Ishikawa (cell line): ENCODE data around the gene SCRN2.

Experiments used
- EGR1 ChIP-seq: IDR thresholded peaks from 2 replicates; pipeline ENCODE4 v1.6.1; 2012
- EP300 ChIP-seq: IDR thresholded peaks from 2 replicates; pipeline ENCODE4 v1.6.1; 2012; ENCODE audit warnings: borderline replicate concordance
- MAX ChIP-seq: IDR thresholded peaks from 2 replicates; pipeline ENCODE4 v1.6.1; 2012
- NFIC ChIP-seq: IDR thresholded peaks from 2 replicates; pipeline ENCODE4 v1.6.1; 2012
- TF ChIP-seq, protein P1 (sequence below): IDR thresholded peaks from 2 replicates; pipeline ENCODE4 v1.6.1; 2012

GRCh38 chr17:47879028-47879585 lies 38.0 kb upstream of the SCRN2 start:
- no peak for TF ChIP-seq EGR1
- TF ChIP-seq NFIC = no peak
- no peak for TF ChIP-seq EP300
- TF ChIP-seq, protein P1, sequence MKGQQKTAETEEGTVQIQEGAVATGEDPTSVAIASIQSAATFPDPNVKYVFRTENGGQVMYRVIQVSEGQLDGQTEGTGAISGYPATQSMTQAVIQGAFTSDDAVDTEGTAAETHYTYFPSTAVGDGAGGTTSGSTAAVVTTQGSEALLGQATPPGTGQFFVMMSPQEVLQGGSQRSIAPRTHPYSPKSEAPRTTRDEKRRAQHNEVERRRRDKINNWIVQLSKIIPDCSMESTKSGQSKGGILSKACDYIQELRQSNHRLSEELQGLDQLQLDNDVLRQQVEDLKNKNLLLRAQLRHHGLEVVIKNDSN = no peak
- TF ChIP-seq MAX = no peak
